Suprapubic skin (tissue), 3 donors: ENCODE results near the gene RNF145.

Source experiments
- EP300 ChIP-seq: sonication (generic); formaldehyde crosslinking; IDR thresholded peaks from one replicate; pipeline ENCODE4 v1.6.1; 2017; ENCODE audit warnings: antibody characterized with exemption
- POLR2A ChIP-seq, 2 donors: fragments of 450-650 bp; IDR thresholded peaks; one replicate each; pipeline ENCODE4 v1.6.1; 2017; ENCODE audit warnings: antibody characterized with exemption in 2 of 2, mild to moderate bottlenecking in 2 of 2, moderate library complexity in 2 of 2
- TF ChIP-seq, protein P1 (sequence below), 2 donors: fragments of 200-600 bp in 1 of 2; fragments of 450-650 bp in 1 of 2; sonication (generic) in 1 of 2; IDR thresholded peaks; one replicate each; pipeline ENCODE4 v1.5.1; 2016 to 2019; ENCODE audit warnings: antibody characterized with exemption in 2 of 2, mild to moderate bottlenecking in 1 of 2, moderate library complexity in 1 of 2

DNA sequence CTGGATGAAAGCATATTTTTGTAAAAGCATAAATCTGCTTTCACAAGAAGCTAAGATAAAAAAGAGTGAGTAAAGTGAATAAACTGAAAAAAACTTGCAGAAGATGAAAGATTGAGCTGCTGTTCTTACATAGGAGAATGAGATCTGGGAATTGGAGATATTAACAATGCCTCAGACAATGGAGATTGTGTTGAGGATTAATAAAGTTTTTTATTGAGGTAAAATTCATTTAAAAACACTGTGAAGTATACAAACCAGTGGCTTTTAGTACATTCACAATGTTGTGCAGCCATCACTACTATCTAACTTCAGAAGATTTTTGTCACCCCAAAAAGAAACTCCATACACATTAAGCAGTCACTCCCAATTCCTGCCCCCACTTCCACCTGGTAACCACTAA, 34.0 kb upstream of the RNF145 start:
- TF ChIP-seq, protein P1, sequence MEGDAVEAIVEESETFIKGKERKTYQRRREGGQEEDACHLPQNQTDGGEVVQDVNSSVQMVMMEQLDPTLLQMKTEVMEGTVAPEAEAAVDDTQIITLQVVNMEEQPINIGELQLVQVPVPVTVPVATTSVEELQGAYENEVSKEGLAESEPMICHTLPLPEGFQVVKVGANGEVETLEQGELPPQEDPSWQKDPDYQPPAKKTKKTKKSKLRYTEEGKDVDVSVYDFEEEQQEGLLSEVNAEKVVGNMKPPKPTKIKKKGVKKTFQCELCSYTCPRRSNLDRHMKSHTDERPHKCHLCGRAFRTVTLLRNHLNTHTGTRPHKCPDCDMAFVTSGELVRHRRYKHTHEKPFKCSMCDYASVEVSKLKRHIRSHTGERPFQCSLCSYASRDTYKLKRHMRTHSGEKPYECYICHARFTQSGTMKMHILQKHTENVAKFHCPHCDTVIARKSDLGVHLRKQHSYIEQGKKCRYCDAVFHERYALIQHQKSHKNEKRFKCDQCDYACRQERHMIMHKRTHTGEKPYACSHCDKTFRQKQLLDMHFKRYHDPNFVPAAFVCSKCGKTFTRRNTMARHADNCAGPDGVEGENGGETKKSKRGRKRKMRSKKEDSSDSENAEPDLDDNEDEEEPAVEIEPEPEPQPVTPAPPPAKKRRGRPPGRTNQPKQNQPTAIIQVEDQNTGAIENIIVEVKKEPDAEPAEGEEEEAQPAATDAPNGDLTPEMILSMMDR (IDR thresholded peaks at IDR 0.05) = no peak
- no peak for TF ChIP-seq POLR2A (IDR thresholded peaks at IDR 0.05)
- TF ChIP-seq EP300 = no peak
